ENCODE results near the gene LONRF2.

LONRF2 gene

GRCh38 chr2:100248044-100248330, 74.3 kb downstream of the LONRF2 start:
- TF ChIP-seq, protein P1, sequence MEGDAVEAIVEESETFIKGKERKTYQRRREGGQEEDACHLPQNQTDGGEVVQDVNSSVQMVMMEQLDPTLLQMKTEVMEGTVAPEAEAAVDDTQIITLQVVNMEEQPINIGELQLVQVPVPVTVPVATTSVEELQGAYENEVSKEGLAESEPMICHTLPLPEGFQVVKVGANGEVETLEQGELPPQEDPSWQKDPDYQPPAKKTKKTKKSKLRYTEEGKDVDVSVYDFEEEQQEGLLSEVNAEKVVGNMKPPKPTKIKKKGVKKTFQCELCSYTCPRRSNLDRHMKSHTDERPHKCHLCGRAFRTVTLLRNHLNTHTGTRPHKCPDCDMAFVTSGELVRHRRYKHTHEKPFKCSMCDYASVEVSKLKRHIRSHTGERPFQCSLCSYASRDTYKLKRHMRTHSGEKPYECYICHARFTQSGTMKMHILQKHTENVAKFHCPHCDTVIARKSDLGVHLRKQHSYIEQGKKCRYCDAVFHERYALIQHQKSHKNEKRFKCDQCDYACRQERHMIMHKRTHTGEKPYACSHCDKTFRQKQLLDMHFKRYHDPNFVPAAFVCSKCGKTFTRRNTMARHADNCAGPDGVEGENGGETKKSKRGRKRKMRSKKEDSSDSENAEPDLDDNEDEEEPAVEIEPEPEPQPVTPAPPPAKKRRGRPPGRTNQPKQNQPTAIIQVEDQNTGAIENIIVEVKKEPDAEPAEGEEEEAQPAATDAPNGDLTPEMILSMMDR (IDR thresholded peaks at IDR 0.05; ENCODE audit: insufficient read depth, missing control alignments) = no peak
- FAIRE-seq (no peak), DNase-seq (ENCODE audit: insufficient read length, low spot score) (no peak)

- DNase-seq (ENCODE audit: insufficient read length, low spot score) = no peak
- TF ChIP-seq, protein P1 (IDR thresholded peaks at IDR 0.05; ENCODE audit: insufficient read depth, missing control alignments) = no peak
- no peak for FAIRE-seq
Measured at GRCh38 chr2:100247256-100248043, 74.9 kb downstream of the LONRF2 start.

- TF ChIP-seq, protein P1 (IDR thresholded peaks at IDR 0.05; ENCODE audit: insufficient read depth, missing control alignments) = no peak
- FAIRE-seq (no peak), DNase-seq (ENCODE audit: insufficient read length, low spot score) (no peak)
Measured at GRCh38 chr2:100246163-100247145, 75.8 kb downstream of the LONRF2 start.

DNA sequence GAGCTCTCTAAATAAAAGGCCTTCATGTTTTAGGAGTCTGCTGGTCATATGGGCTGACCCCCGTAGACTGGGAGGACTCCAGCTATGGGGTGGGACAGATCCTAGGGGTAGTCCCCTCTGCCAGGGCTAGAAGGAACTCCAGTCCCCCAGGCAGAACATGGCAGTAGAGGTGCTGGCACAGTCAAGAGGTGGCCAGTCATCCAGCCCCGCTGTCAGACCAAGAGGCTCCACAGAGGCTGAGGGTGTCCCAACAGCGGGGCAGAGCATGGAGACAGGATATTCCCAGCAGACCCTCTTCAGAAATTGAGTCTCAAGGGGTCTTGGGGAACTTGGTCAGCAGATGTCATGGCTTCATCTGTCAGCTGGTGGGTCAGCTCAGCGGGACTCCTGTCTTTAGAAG, 76.6 kb downstream of the LONRF2 start:
- no peak for FAIRE-seq
- TF ChIP-seq, protein P1 (IDR thresholded peaks at IDR 0.05; ENCODE audit: insufficient read depth, missing control alignments) = no peak

DNA sequence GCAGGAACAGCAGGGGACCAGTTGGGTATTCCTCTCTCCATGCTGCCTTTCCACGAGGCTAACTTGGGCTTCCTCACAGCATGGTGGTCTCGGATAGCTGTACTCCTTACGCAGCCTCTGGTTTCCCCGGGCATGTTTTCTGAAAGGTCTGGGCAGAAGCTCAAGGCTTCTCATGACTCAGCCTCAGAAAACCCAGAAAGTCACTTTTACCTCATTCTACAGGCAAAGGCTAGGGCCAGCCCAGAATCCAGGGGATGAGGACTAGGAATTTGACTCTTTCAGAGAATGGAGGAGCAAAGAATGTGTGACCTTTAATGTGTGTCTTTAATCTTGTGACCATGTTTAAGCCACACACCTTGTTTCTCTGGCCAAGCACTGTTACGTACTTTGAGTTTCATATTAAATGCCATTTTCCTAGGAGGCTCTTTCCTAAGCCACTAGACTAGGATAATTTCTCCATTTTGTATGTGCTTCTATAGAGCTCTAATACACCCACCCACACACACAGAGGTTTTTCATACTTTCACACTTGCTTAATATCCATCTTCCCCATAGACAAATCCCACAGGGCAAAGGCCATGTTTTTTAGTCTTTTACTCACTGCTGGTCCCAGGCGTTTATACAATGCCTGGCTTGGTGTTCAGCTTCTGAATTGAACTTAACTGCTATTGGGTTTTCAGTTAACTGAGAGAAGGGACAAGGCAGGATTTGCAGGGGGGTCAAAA, 77.3 kb downstream of the LONRF2 start:
- no peak for DNase-seq (ENCODE audit: insufficient read length, low spot score)
- no peak for FAIRE-seq
- TF ChIP-seq, protein P1 (IDR thresholded peaks at IDR 0.05; ENCODE audit: insufficient read depth, missing control alignments) = no peak

More for the DNA sequence above, 76.6 kb downstream of the LONRF2 start:
- DNase-seq (ENCODE audit: insufficient read length, low spot score) = no peak

DNA sequence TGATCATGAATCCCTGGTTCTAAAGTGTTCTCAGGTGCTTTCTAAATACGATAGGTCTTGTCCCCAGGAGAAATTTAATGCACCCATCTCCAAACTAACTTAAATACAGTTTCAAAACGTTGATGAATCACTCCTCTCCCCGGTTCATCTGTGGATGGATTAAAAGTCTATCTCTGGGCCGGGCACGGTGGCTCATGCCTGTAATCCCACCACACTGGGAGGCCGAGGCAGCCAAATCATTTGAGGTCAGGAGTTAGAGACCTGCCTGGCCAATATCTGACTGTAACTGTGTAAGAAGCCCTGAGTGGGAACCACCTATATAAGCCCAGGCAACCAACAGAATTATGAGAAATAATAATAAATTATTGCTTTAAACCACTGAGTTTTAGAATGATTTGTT, 78.7 kb downstream of the LONRF2 start:
- DNase-seq (ENCODE audit: insufficient read length, low spot score) = no peak
- TF ChIP-seq, protein P1 (IDR thresholded peaks at IDR 0.05; ENCODE audit: insufficient read depth, missing control alignments) = no peak
- no peak for FAIRE-seq
